GM23338 (cell line): ENCODE measurements around the gene TBC1D2B. TPM values are rescaled to one million over a fixed set of nuclear protein-coding genes. Genes with fewer than 3 reads are reported as not detected.
A peak's percentile ranks its signal among the peaks of the same experiment; 100 is the strongest.
"Not testable (repeated sequence)": the region's sequence is repeated elsewhere in the genome, so short reads cannot be mapped to it uniquely, and the experiment has no call there.

ENCODE experiments used
- ATAC-seq: fragments of 200-7000 bp; cut with Tn5 transposase; 3 replicates; pipeline ENCODE4 v1.9.1; 2020
- DNase-seq: peaks from one replicate; pipeline ENCODE4 v3.0.0-alpha.2; 2015; ENCODE audit warnings: low spot score
- H2AFZ ChIP-seq: fragments of 200-600 bp; sonication (generic); 2 replicates; pipeline ENCODE4 v1.8.0; 2016; ENCODE audit warnings: antibody characterized with exemption, mild to moderate bottlenecking, moderate library complexity
- H3F3A ChIP-seq: fragments of 200-600 bp; sonication (generic); replicated peaks from 2 replicates; pipeline ENCODE4 v1.8.0; 2017; ENCODE audit warnings: antibody characterized with exemption, mixed run types, low read depth
- H3K27ac ChIP-seq: fragments of 200-600 bp; sonication (generic); 2 replicates; pipeline ENCODE4 v1.6.1; 2016; ENCODE audit warnings: low read depth
- H3K27me3 ChIP-seq: fragments of 200-600 bp; sonication (generic); 2 replicates; pipeline ENCODE4 v1.8.0; 2016; ENCODE audit warnings: mild to moderate bottlenecking, mixed run types, moderate library complexity; ENCODE audit not compliant: insufficient read depth
- H3K36me3 ChIP-seq: fragments of 200-600 bp; sonication (generic); 2 replicates; pipeline ENCODE4 v1.8.0; 2016; ENCODE audit warnings: mild to moderate bottlenecking; ENCODE audit not compliant: insufficient read depth
- H3K4me1 ChIP-seq: fragments of 200-600 bp; sonication (generic); 2 replicates; pipeline ENCODE4 v1.8.0; 2016; ENCODE audit warnings: mild to moderate bottlenecking, moderate library complexity; ENCODE audit not compliant: insufficient read depth
- H3K4me2 ChIP-seq: fragments of 200-600 bp; sonication (generic); 2 replicates; pipeline ENCODE4 v1.7.1; 2017; ENCODE audit warnings: mixed run types
- H3K4me3 ChIP-seq: fragments of 200-600 bp; sonication (generic); 2 replicates; pipeline ENCODE4 v1.6.1; 2016; ENCODE audit warnings: mixed run types
- H3K79me2 ChIP-seq: fragments of 200-600 bp; sonication (generic); replicated peaks from 2 replicates; pipeline ENCODE4 v1.8.0; 2017; ENCODE audit warnings: mild to moderate bottlenecking; ENCODE audit not compliant: insufficient read depth
- H3K9me2 ChIP-seq: fragments of 200-600 bp; sonication (generic); 2 replicates; pipeline ENCODE4 v1.8.0; 2017; ENCODE audit not compliant: insufficient read depth
- H4K20me1 ChIP-seq: fragments of 200-600 bp; sonication (generic); replicated peaks from 2 replicates; pipeline ENCODE4 v1.8.0; 2017; ENCODE audit warnings: mild to moderate bottlenecking; ENCODE audit not compliant: insufficient read depth
- H3K27ac Mint-ChIP-seq: 2 replicates; pipeline ENCODE4 v1.8.0; 2020; ENCODE audit warnings: inconsistent platforms, mild to moderate bottlenecking, moderate library complexity, mixed read lengths
- H3K27me3 Mint-ChIP-seq: 3 replicates; pipeline ENCODE4 v1.8.0; 2022; ENCODE audit warnings: low read depth, mild to moderate bottlenecking, moderate library complexity, mixed read lengths, inconsistent platforms; ENCODE audit not compliant: insufficient read depth, poor library complexity
- H3K36me3 Mint-ChIP-seq: 3 replicates; pipeline ENCODE4 v1.8.0; 2021; ENCODE audit warnings: low read depth, mild to moderate bottlenecking, inconsistent platforms, moderate library complexity, mixed read lengths
- H3K4me1 Mint-ChIP-seq: 3 replicates; pipeline ENCODE4 v1.8.0; 2020; ENCODE audit warnings: mild to moderate bottlenecking, inconsistent platforms, mixed read lengths
- H3K4me3 Mint-ChIP-seq: 3 replicates; pipeline ENCODE4 v1.8.0; 2021; ENCODE audit warnings: moderate library complexity, mild to moderate bottlenecking, inconsistent platforms, mixed read lengths
- H3K9me3 Mint-ChIP-seq: 3 replicates; pipeline ENCODE4 v1.8.0; 2020; ENCODE audit warnings: moderate library complexity, mild to moderate bottlenecking, inconsistent platforms, mixed read lengths
- CTCF ChIP-seq, 2 experiments: fragments of 200-600 bp in 1 of 2; sonication (generic) in 1 of 2; conservative IDR thresholded peaks; 2 replicates each; pipeline versions ENCODE4 v1.5.1 to v1.6.1; 2016 to 2017; ENCODE audit warnings: antibody characterized with exemption in 2 of 2, low read depth in 2 of 2, mild to moderate bottlenecking in 2 of 2, moderate library complexity in 1 of 2
- ETS1 ChIP-seq: IDR thresholded peaks from 2 replicates; pipeline ENCODE4 v1.6.1; 2016; ENCODE audit warnings: antibody characterized with exemption
- EZH2phosphoT487 ChIP-seq: fragments of 200-600 bp; sonication (generic); IDR thresholded peaks from one replicate; pipeline ENCODE4 v1.8.1; 2018; ENCODE audit warnings: antibody characterized with exemption; ENCODE audit not compliant: unreplicated experiment
- NANOG ChIP-seq: IDR thresholded peaks from 2 replicates; pipeline ENCODE4 v1.6.1; 2016; ENCODE audit warnings: antibody characterized with exemption, borderline replicate concordance
- POLR2AphosphoS5 ChIP-seq: IDR thresholded peaks from 2 replicates; pipeline ENCODE4 v1.6.1; 2016; ENCODE audit warnings: antibody characterized with exemption, low read depth
- REST ChIP-seq: IDR thresholded peaks from one replicate; pipeline ENCODE4 v1.6.1; 2018; ENCODE audit warnings: antibody characterized with exemption; ENCODE audit not compliant: unreplicated experiment
- STAT1 ChIP-seq: IDR thresholded peaks from one replicate; pipeline ENCODE4 v1.6.1; 2016; ENCODE audit warnings: antibody characterized with exemption; ENCODE audit not compliant: unreplicated experiment
- ZNF114 ChIP-seq: fragments of 250-450 bp; sonication (Bioruptor Pico); IDR thresholded peaks from 2 replicates; pipeline ENCODE4 v1.5.0; 2020; ENCODE audit warnings: mild to moderate bottlenecking, moderate library complexity
- ZNF331 ChIP-seq: fragments of 250-450 bp; sonication (Bioruptor Pico); IDR thresholded peaks from 2 replicates; pipeline ENCODE4 v1.5.0; 2020; ENCODE audit warnings: low read depth, mild to moderate bottlenecking, moderate library complexity
- ZNF462 ChIP-seq: fragments of 250-450 bp; sonication (Bioruptor Pico); IDR thresholded peaks from 2 replicates; pipeline ENCODE4 v1.5.0; 2020; ENCODE audit warnings: mild to moderate bottlenecking, moderate library complexity
- polyA plus RNA-seq: library from polyadenylated mRNA; unstranded; fragments of >200 nt; fragmentation: Nextera tagmentation; extraction: Ambion mirVana; gene quantifications from 2 replicates; pipeline ENCODE4 v1.2.1, GENCODE V29; 2016
- total RNA-seq: library from RNA; depleted of rRNA; stranded (reverse); fragments of >200 nt; shearing (Covaris generic); gene quantifications from 2 replicates; pipeline ENCODE4 v1.2.3, GENCODE V29; 2014

TBC1D2B gene
- total and polyA plus RNA-seq, 2 experiments from 2014 or later = 3.6 to 17.8 TPM

- DNase-seq, H3K36me3 ChIP-seq, ATAC-seq, H2AFZ ChIP-seq, H3K4me3 Mint-ChIP-seq, H4K20me1 ChIP-seq, H3K9me2 ChIP-seq, H3K27ac ChIP-seq, H3K9me3 Mint-ChIP-seq, H3K36me3 Mint-ChIP-seq, H3F3A ChIP-seq, H3K4me2 ChIP-seq, H3K79me2 ChIP-seq, H3K4me3 ChIP-seq, H3K27me3 ChIP-seq, H3K4me1 ChIP-seq: not testable (repeated sequence)
- Mint-ChIP-seq H3K27ac (peak overlapping the region; percentile 90), H3K4me1 (peaks cover 19% of the 10 kb centered on the region), H3K27me3 (peaks cover 12% of the 10 kb centered on the region)
Observed at GRCh38 chr15:77991658-77992201, 85.8 kb downstream of the TBC1D2B start.

GRCh38 chr15:77991029-77991406 lies 86.5 kb downstream of the TBC1D2B start:
- Histone ChIP-seq H3K9me2 (no peaks in the 10 kb centered on the region), H3K27me3 (no peaks in the 10 kb centered on the region), H3K4me2 (no peak overlapping the region), H3K4me3 (no peak overlapping the region), H2AFZ (no peak overlapping the region), H3K4me1 (no peaks in the 10 kb centered on the region), H3K36me3 (no peaks in the 10 kb centered on the region), H3K79me2 (no peaks in the 10 kb centered on the region), H3K27ac (no peak overlapping the region), H4K20me1 (no peaks in the 10 kb centered on the region), H3F3A (no peaks in the 10 kb centered on the region)
- Mint-ChIP-seq H3K27me3 (peaks cover 12% of the 10 kb centered on the region), H3K4me3 (no peak overlapping the region), H3K4me1 (peaks cover 19% of the 10 kb centered on the region), H3K27ac (no peak overlapping the region), H3K9me3 (no peaks in the 10 kb centered on the region; the same call in 2 of the 3 replicates), H3K36me3 (no peaks in the 10 kb centered on the region; the same call in 2 of the 3 replicates)
- DNase-seq = no peak
- no peak for ATAC-seq
- no peak for TF ChIP-seq NANOG
- TF ChIP-seq CTCF (conservative IDR thresholded peaks at IDR 0.05; ENCODE audit: low read depth in 2 of 2) = no peak
- no peak for TF ChIP-seq POLR2AphosphoS5
- TF ChIP-seq ZNF331 = no peak
- TF ChIP-seq ZNF114 = no peak
- no peak for TF ChIP-seq REST
- no peak for TF ChIP-seq ETS1
- TF ChIP-seq STAT1 = no peak
- TF ChIP-seq EZH2phosphoT487 = no peak
- TF ChIP-seq ZNF462 (CRISPR knock-in tag) = no peak
